ENCODE measurements around the gene CADM1. TPM values are rescaled to one million over a fixed set of nuclear protein-coding genes. Genes with fewer than 3 reads are reported as not detected.

The CADM1 gene
- total and polyA plus RNA-seq, 2 donors (not counting 3 experiments of a cell fraction or from before 2014, with no cell fraction given) = 0.52 to 2.6 TPM

- H3K4me1 ChIP-seq (ENCODE audit: control insufficient read depth, extremely low read depth, insufficient read depth, low read length) = no peaks in the 10 kb centered on the region
- no peak overlapping the region for H3K9ac ChIP-seq (replicated peaks; ENCODE audit: extremely low read depth, insufficient read depth, low read length)
- ChIA-PET POLR2A (no interaction called here), CTCF (no interaction called here)
- DNase-seq (ENCODE audit: low read depth, low spot score) (no peak), FAIRE-seq (no peak)
- intact Hi-C loops (cut with micrococcal nuclease) = no loop called here
- no peaks in the 10 kb centered on the region for H3K27me3 ChIP-seq (ENCODE audit: control insufficient read depth in 2 of 2, insufficient read depth in 2 of 2, low read length in 2 of 2)
- no peaks in the 10 kb centered on the region for H3K9me3 ChIP-seq (replicated peaks; ENCODE audit: control insufficient read depth, insufficient read depth, low read length)
- H4K20me1 ChIP-seq (replicated peaks; ENCODE audit: control insufficient read depth, extremely low read depth, insufficient read depth, low read length) = no peaks in the 10 kb centered on the region
- TF ChIP-seq GATA2 (IDR thresholded peaks at IDR 0.05; ENCODE audit: insufficient read depth, insufficient read length, low read depth, low read length) = no peak
- TF ChIP-seq MYC (IDR thresholded peaks at IDR 0.05; ENCODE audit: low read depth, low read length) = no peak
- TF ChIP-seq, protein P1, sequence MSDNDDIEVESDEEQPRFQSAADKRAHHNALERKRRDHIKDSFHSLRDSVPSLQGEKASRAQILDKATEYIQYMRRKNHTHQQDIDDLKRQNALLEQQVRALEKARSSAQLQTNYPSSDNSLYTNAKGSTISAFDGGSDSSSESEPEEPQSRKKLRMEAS (IDR thresholded peaks at IDR 0.05; ENCODE audit: insufficient read depth, insufficient read length) = no peak
- TF ChIP-seq POLR2A (IDR thresholded peaks at IDR 0.05; ENCODE audit: low read depth, low read length) = no peak
- no TSS peak for BruUV-seq (replicated peaks)
- no peak overlapping the region for H3K4me3 ChIP-seq (replicated peaks in 1 of 3; ENCODE audit: insufficient read depth in 1 of 3, low read depth in 1 of 3, low read length in 3 of 3)
- no peaks in the 10 kb centered on the region for H3K9me1 ChIP-seq (replicated peaks; ENCODE audit: control insufficient read depth, extremely low read depth, insufficient read depth, low read length)
- no peaks in the 10 kb centered on the region for H3K79me2 ChIP-seq (ENCODE audit: control insufficient read depth, insufficient read depth, low read length)
- no peak overlapping the region for H3K27ac ChIP-seq (ENCODE audit: insufficient read depth, low read depth, low read length)
- dilution Hi-C loops (cut with MboI; ENCODE audit: extremely low pct_ligation_motif_present, low sequenced_read_pairs) = no loop called here
- H3K36me3 ChIP-seq (ENCODE audit: control insufficient read depth in 2 of 2, extremely low read depth in 1 of 2, insufficient read depth in 2 of 2, low read length in 2 of 2) = no peaks in the 10 kb centered on the region
- H3K4me2 ChIP-seq (ENCODE audit: insufficient read depth, low read length) = no peak overlapping the region
- H2AFZ ChIP-seq (ENCODE audit: low read depth, low read length) = no peak overlapping the region
Observed at GRCh38 chr11:115159207-115159606, 345.0 kb downstream of the CADM1 start.

DNA sequence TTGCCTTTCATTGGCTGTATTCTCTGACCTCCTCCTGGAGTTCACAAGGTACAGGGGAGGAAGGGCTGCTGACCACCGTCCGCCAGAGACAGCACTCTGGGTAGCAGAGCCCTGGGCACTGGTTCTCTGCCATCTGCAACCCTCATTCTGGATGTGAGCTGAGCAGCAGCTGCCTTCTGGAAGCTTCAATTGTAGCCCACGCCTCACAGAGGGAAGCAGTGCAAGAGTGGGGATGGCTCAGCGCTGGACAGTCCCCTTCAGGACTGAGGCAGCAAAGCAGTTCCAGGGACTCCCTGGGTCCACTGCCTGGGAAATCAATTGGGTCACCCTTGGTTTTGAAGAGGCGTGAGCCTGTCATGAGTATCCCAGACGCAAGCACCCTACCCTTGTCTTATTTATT, 346.2 kb downstream of the CADM1 start:
- no TSS peak for BruUV-seq (replicated peaks)
- FAIRE-seq (no peak), DNase-seq (ENCODE audit: low read depth, low spot score) (no peak)
- H3K79me2 ChIP-seq (ENCODE audit: control insufficient read depth, insufficient read depth, low read length) = no peaks in the 10 kb centered on the region
- H3K9ac ChIP-seq (replicated peaks; ENCODE audit: extremely low read depth, insufficient read depth, low read length) = no peak overlapping the region
- no peaks in the 10 kb centered on the region for H3K27me3 ChIP-seq (ENCODE audit: control insufficient read depth in 2 of 2, insufficient read depth in 2 of 2, low read length in 2 of 2)
- POLR2A ChIA-PET = no interaction called here
- H3K27ac ChIP-seq (ENCODE audit: insufficient read depth, low read depth, low read length) = no peak overlapping the region
- no peak overlapping the region for H3K4me3 ChIP-seq (replicated peaks in 1 of 3; ENCODE audit: insufficient read depth in 1 of 3, low read depth in 1 of 3, low read length in 3 of 3)
- TF ChIP-seq CTCF (IDR thresholded peaks at IDR 0.05; ENCODE audit: extremely low read depth in 1 of 2, insufficient read depth in 1 of 2, low read depth in 1 of 2, low read length in 2 of 2) (no peak), MYC (IDR thresholded peaks at IDR 0.05; ENCODE audit: low read depth, low read length) (no peak), EZH2 (IDR thresholded peaks at IDR 0.05; ENCODE audit: borderline replicate concordance, low read depth, low read length, severe bottlenecking) (no peak), POLR2AphosphoS5 (IDR thresholded peaks at IDR 0.05; ENCODE audit: insufficient read depth, low read depth, low read length) (no peak), GATA2 (IDR thresholded peaks at IDR 0.05; ENCODE audit: insufficient read depth, insufficient read length, low read depth, low read length) (no peak), POLR2A (IDR thresholded peaks at IDR 0.05; ENCODE audit: low read depth, low read length) (no peak), FOS (IDR thresholded peaks at IDR 0.05; ENCODE audit: borderline replicate concordance, insufficient read depth, low read length) (no peak), JUN (IDR thresholded peaks at IDR 0.05; ENCODE audit: borderline replicate concordance, insufficient read depth, insufficient read length, low read depth) (no peak)
- TF ChIP-seq, protein P1 (IDR thresholded peaks at IDR 0.05; ENCODE audit: insufficient read depth, insufficient read length) = no peak
- H3K4me2 ChIP-seq (ENCODE audit: insufficient read depth, low read length) = no peak overlapping the region
- no peaks in the 10 kb centered on the region for H4K20me1 ChIP-seq (replicated peaks; ENCODE audit: control insufficient read depth, extremely low read depth, insufficient read depth, low read length)
- no peak overlapping the region for H2AFZ ChIP-seq (ENCODE audit: low read depth, low read length)
- H3K36me3 ChIP-seq (ENCODE audit: control insufficient read depth in 2 of 2, extremely low read depth in 1 of 2, insufficient read depth in 2 of 2, low read length in 2 of 2) = no peaks in the 10 kb centered on the region
- dilution Hi-C loops (cut with MboI; ENCODE audit: extremely low pct_ligation_motif_present, low sequenced_read_pairs) (no loop called here), intact Hi-C loops (cut with micrococcal nuclease) (no loop called here)
- no peaks in the 10 kb centered on the region for H3K4me1 ChIP-seq (ENCODE audit: control insufficient read depth, extremely low read depth, insufficient read depth, low read length)
- H3K9me1 ChIP-seq (replicated peaks; ENCODE audit: control insufficient read depth, extremely low read depth, insufficient read depth, low read length) = no peaks in the 10 kb centered on the region
- CTCF ChIA-PET = no interaction called here
- no peaks in the 10 kb centered on the region for H3K9me3 ChIP-seq (replicated peaks; ENCODE audit: control insufficient read depth, insufficient read depth, low read length)
